SK-N-MC (cell line): Measurements from ENCODE around the gene RIPOR3.

Experiments
- DNase-seq: peaks from one replicate; pipeline ENCODE4 v3.0.0-alpha.2; 2011; ENCODE audit warnings: low read depth, low spot score
- H3K27ac ChIP-seq: fragments of 200-600 bp; sonication (generic); 2 replicates; pipeline ENCODE4 v1.5.1; 2016; ENCODE audit warnings: mixed run types
- H3K36me3 ChIP-seq: fragments of 200-600 bp; sonication (generic); 2 replicates; pipeline ENCODE4 v1.6.1; 2017; ENCODE audit warnings: antibody characterized with exemption, low read length, mixed read lengths; ENCODE audit not compliant: insufficient read depth
- H3K4me3 ChIP-seq: fragments of 200-600 bp; sonication (generic); 2 replicates; pipeline ENCODE4 v1.5.1; 2016
- H3K9ac ChIP-seq: fragments of 200-600 bp; sonication (generic); 2 replicates; pipeline ENCODE4 v1.8.0; 2017; ENCODE audit warnings: mixed run types, mixed read lengths; ENCODE audit not compliant: insufficient read length
- H3K9me3 ChIP-seq: fragments of 200-600 bp; sonication (generic); 2 replicates; pipeline ENCODE4 v1.6.1; 2017; ENCODE audit warnings: low read depth, mild to moderate bottlenecking, antibody characterized with exemption, low read length, moderate library complexity, mixed read lengths
- EZH2 ChIP-seq: fragments of 200-600 bp; sonication (generic); IDR thresholded peaks from one replicate; pipeline ENCODE4 v1.6.1; 2017; ENCODE audit warnings: antibody characterized with exemption
- FOXP2 ChIP-seq: optimal IDR thresholded peaks from 2 replicates; pipeline ENCODE3; 2011; ENCODE audit warnings: mild to moderate bottlenecking, moderate library complexity; ENCODE audit not compliant: insufficient read depth; ENCODE audit errors: extremely low read length, control extremely low read depth
- POLR2AphosphoS5 ChIP-seq: IDR thresholded peaks from 2 replicates; pipeline ENCODE4 v1.6.1; 2012; ENCODE audit warnings: mild to moderate bottlenecking, low read depth, low read length, borderline replicate concordance

Gene RIPOR3

DNA sequence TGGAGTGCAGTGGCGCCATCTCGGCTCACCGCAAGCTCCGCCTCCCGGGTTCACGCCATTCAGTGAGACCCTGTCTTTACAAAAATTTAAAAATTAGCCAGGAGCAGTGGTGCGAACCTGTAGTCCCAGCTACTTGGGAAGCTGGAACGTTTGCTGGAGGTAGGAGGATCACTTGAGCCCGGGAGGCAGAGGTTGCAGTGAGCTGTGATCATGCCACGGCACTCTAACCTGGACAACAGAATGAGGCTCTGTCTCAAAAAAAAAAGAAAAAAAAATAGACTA, 34.3 kb upstream of the RIPOR3 start:
- no peak for DNase-seq
- no peak overlapping the region for H3K4me3 ChIP-seq
- H3K9me3 ChIP-seq = no peaks in the 10 kb centered on the region
- no peak for TF ChIP-seq POLR2AphosphoS5
- no peak for TF ChIP-seq EZH2
- no peak overlapping the region for H3K9ac ChIP-seq
- H3K36me3 ChIP-seq = no peaks in the 10 kb centered on the region
- H3K27ac ChIP-seq = no peak overlapping the region

- Histone ChIP-seq H3K4me3 (peak overlapping the region; percentile 63), H3K9me3 (no peaks in the 10 kb centered on the region), H3K36me3 (no peaks in the 10 kb centered on the region), H3K27ac (peak overlapping the region; percentile 77), H3K9ac (peak overlapping the region; percentile 57)
- no peak for TF ChIP-seq EZH2
- peak; percentile 63 for TF ChIP-seq POLR2AphosphoS5
- DNase-seq = no peak
These were observed 33.7 kb upstream of the RIPOR3 start for GRCh38 chr20:50724851-50725723.

- peak overlapping the region; percentile 77 for H3K27ac ChIP-seq
- H3K36me3 ChIP-seq = no peaks in the 10 kb centered on the region
- no peaks in the 10 kb centered on the region for H3K9me3 ChIP-seq
- TF ChIP-seq POLR2AphosphoS5 (no peak), EZH2 (no peak), FOXP2 (no peak)
- peak overlapping the region; percentile 63 for H3K4me3 ChIP-seq
- no peak for DNase-seq
- H3K9ac ChIP-seq = peak overlapping the region; percentile 57
These were observed 32.9 kb upstream of the RIPOR3 start for GRCh38 chr20:50724112-50724725.

GRCh38 chr20:50723672-50724071, 32.3 kb upstream of the RIPOR3 start:
- no peak for DNase-seq
- Histone ChIP-seq H3K27ac (no peak overlapping the region), H3K36me3 (no peaks in the 10 kb centered on the region), H3K4me3 (no peak overlapping the region), H3K9ac (no peak overlapping the region), H3K9me3 (no peaks in the 10 kb centered on the region)
- no peak for TF ChIP-seq FOXP2
- TF ChIP-seq POLR2AphosphoS5 = no peak
- TF ChIP-seq EZH2 = no peak

DNA sequence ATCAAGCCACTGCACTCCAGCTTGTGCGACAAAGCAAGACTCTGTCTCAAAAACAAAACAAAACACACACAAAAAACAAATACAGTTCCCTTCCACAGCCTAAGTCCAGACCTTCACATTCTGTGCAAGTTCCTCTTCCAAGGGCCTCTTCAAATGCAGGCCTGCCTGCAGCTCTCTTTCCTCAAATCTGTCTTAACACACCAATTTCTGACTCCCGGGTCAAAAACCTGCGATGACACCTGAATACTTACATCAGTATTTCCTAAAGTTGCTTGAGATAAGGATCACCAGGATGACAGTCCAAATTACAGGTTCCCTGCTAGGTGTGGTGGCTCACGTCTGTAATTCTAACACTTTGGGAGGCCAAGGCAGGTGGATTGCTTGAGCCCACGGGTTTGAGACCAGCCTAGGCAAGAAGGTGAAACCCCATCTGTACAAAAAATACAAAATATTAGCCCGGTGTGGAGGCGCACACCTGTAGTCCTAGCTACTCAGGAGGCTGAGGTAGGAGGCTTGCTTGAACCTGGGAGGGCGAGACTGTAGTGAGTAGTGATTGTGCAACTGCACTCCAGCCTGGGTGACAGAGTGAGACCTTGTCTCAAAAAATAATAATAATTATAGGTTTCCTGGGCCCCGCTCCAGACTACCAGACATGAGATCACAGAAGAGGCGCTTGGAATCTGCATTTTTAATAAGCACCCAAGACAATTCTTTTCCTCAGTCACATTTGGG, 31.2 kb upstream of the RIPOR3 start:
- Histone ChIP-seq H3K4me3 (no peak overlapping the region), H3K9ac (no peak overlapping the region), H3K9me3 (no peaks in the 10 kb centered on the region), H3K27ac (no peak overlapping the region), H3K36me3 (no peaks in the 10 kb centered on the region)
- TF ChIP-seq EZH2 (no peak), FOXP2 (no peak), POLR2AphosphoS5 (no peak)
- no peak for DNase-seq

DNA sequence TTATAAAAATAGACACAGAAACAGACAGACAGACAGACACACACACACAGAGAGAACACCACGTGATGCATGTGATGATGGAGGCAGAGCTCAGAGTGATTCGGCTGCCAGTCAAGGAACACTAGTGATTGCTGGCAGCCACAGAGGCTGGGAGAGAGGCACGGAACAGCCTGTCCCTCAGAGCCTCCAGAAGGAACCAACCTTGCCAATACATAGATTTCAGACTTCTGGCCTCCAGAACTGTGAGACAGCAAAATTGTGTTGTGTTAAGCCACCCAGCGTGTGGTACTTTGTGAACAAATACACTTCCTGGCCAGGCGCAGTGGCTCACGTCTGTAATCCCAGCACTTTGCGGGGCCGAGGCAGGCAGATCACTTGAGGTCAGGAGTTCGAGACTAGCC, 30.5 kb upstream of the RIPOR3 start:
- no peak overlapping the region for H3K27ac ChIP-seq
- H3K9ac ChIP-seq = no peak overlapping the region
- DNase-seq = no peak
- no peak overlapping the region for H3K4me3 ChIP-seq
- TF ChIP-seq EZH2 = no peak
- TF ChIP-seq POLR2AphosphoS5 = no peak
- TF ChIP-seq FOXP2 = no peak
- no peaks in the 10 kb centered on the region for H3K9me3 ChIP-seq
- no peaks in the 10 kb centered on the region for H3K36me3 ChIP-seq

DNA sequence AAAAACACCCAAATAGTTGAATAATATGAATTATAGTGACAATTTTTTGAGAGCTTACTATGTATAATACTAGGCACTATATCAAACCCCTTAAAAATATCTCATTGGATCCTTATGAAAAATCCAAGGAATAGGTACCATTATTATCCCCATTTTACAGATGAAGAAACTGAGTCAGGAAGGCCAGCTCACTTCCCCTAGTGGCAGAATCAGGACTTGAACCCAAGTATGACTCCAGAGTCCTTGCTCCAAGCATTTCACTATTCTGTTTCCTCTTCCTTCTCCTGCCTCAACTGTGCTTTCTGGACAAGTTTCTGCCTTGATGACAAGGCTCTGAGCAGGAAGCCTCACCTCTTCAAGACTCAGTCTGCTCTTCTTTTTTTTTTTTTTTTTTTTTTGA, 29.2 kb upstream of the RIPOR3 start:
- no peak for TF ChIP-seq POLR2AphosphoS5
- DNase-seq = no peak
- H3K4me3 ChIP-seq = no peak overlapping the region

DNA sequence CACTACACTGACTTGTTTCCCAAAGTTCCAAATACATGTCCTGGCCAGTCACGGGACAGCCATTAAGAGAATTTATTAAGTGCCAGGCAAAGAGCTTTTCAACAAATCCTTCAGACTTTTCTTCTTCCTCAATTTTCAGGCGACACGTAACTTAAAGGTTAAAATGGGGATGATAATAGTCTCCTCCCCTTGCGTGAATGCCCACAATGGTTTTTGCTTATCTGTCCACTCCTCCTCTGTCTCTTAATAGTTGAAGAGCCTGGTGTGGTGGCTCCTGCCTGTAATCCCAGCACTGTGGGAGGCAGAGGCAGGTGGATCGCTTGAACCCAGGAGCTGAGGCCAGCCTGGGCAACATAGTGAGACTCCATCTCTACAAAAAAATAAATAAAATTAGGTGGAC, 28.7 kb upstream of the RIPOR3 start:
- Histone ChIP-seq H3K27ac (no peak overlapping the region), H3K9ac (no peak overlapping the region), H3K36me3 (no peaks in the 10 kb centered on the region), H3K9me3 (no peaks in the 10 kb centered on the region), H3K4me3 (no peak overlapping the region)
- no peak for DNase-seq
- TF ChIP-seq EZH2 = no peak
- TF ChIP-seq FOXP2 = no peak
- TF ChIP-seq POLR2AphosphoS5 = no peak

More for the DNA sequence above, 29.2 kb upstream of the RIPOR3 start:
- Histone ChIP-seq H3K36me3 (no peaks in the 10 kb centered on the region), H3K9ac (no peak overlapping the region), H3K9me3 (no peaks in the 10 kb centered on the region), H3K27ac (no peak overlapping the region)
